HepG2 (cell line): ENCODE measurements around the gene OTOG. TPM values are rescaled to one million over a fixed set of nuclear protein-coding genes. Genes with fewer than 3 reads are reported as not detected.

ENCODE experiments used
- ATAC-seq: fragments of 200-7000 bp; cut with Tn5 transposase; 3 replicates; pipeline ENCODE4 v1.9.1; 2020; ENCODE audit warnings: mild to moderate bottlenecking, moderate library complexity
- BruUV-seq: library from RNA; stranded (reverse); fragments of 400-500 nt; replicated peaks from 2 replicates; lab custom pipeline; 2021; lab: Mats Ljungman, UMichigan
- CTCF ChIA-PET: fragments of 300-600 bp; formaldehyde crosslinking; extraction: SDS; loops from one replicate; lab custom pipeline; 2021; ENCODE audit warnings: low total read pairs, inconsistent platforms, low intra/inter-chr PET ratio; lab: Yijun Ruan, JAX
- POLR2A ChIA-PET: fragments of 350-600 bp; sonication (Branson Sonifier 250); formaldehyde crosslinking; loops from one replicate; lab custom pipeline; 2020; ENCODE audit warnings: antibody characterized with exemption, inconsistent platforms; lab: Yijun Ruan, JAX
- DNase-seq: peaks from one replicate; pipeline ENCODE4 v3.0.0-alpha.2; 2015; ENCODE audit warnings: low spot score
- FAIRE-seq: peaks from 3 replicates; lab custom pipeline; 2011; peaks lifted over from hg19 to GRCh38; lab: Jason Lieb, UNC
- H2AFZ ChIP-seq: one replicate; pipeline ENCODE4 v1.6.1; 2011; ENCODE audit warnings: low read length, inconsistent platforms
- H3K27ac ChIP-seq: fragments of 300-600 bp; 3 replicates; pipeline ENCODE4 v1.8.0; 2011; ENCODE audit warnings: mixed run types, mild to moderate bottlenecking, mixed read lengths, low read length, inconsistent platforms; ENCODE audit not compliant: insufficient read depth; ENCODE audit errors: extremely low read length
- H3K27me3 ChIP-seq, 2 experiments: fragments of 200-600 bp in 1 of 2; 2 replicates in 1 of 2; 3 replicates in 1 of 2; pipeline versions ENCODE4 v1.6.0 to v1.8.0; 2011; ENCODE audit warnings: low read length in 2 of 2, mild to moderate bottlenecking in 2 of 2, moderate library complexity in 2 of 2, inconsistent platforms in 1 of 2; ENCODE audit not compliant: insufficient read depth in 2 of 2, control insufficient read depth in 1 of 2
- H3K36me3 ChIP-seq, 2 experiments: fragments of 200-600 bp in 1 of 2; replicated peaks in 1 of 2; 2 replicates in 1 of 2; 3 replicates in 1 of 2; pipeline versions ENCODE4 v1.5.1 to v1.8.0; 2011; ENCODE audit warnings: low read length in 2 of 2, inconsistent platforms in 1 of 2; ENCODE audit not compliant: insufficient read depth in 2 of 2, control insufficient read depth in 1 of 2
- H3K4me1 ChIP-seq: 2 replicates; pipeline ENCODE4 v1.5.1; 2012; ENCODE audit warnings: low read length, inconsistent platforms; ENCODE audit not compliant: insufficient read depth
- H3K4me2 ChIP-seq: 2 replicates; pipeline ENCODE4 v1.6.0; 2011; ENCODE audit warnings: low read depth, low read length, inconsistent platforms
- H3K4me3 ChIP-seq, 3 experiments: fragments of 200-600 bp in 1 of 3; sonication (generic), shearing (Covaris generic) in 1 of 3; replicated peaks in 1 of 3; 2 replicates each; pipeline ENCODE4 v1.5.1; 2011 to 2016; ENCODE audit warnings: low read length in 3 of 3, inconsistent platforms in 2 of 3, low read depth in 2 of 3, mild to moderate bottlenecking in 2 of 3, control low read depth in 1 of 3, mixed read lengths in 1 of 3; ENCODE audit not compliant: insufficient read depth in 1 of 3
- H3K79me2 ChIP-seq: one replicate; pipeline ENCODE4 v1.6.1; 2011; ENCODE audit warnings: low read length, inconsistent platforms; ENCODE audit not compliant: insufficient read depth
- H3K9ac ChIP-seq: 2 replicates; pipeline ENCODE4 v1.6.0; 2011; ENCODE audit warnings: mild to moderate bottlenecking, low read depth, low read length, inconsistent platforms; ENCODE audit not compliant: insufficient read depth
- H3K9me3 ChIP-seq: 2 replicates; pipeline ENCODE4 v1.5.1; 2012; ENCODE audit warnings: mild to moderate bottlenecking, low read length
- H4K20me1 ChIP-seq: 2 replicates; pipeline ENCODE4 v1.6.0; 2011; ENCODE audit warnings: inconsistent platforms, mild to moderate bottlenecking, low read length, moderate library complexity; ENCODE audit not compliant: insufficient read depth
- SAP130 ChIP-seq: IDR thresholded peaks from 2 replicates; pipeline ENCODE4 v1.6.1; 2016; ENCODE audit warnings: low read depth
- ZFP1 ChIP-seq: IDR thresholded peaks from 2 replicates; pipeline ENCODE4 v1.6.1; 2016
- WGBS: methylation state at CpG from one replicate; pipeline ENCODE4 v1.1.6; 2017; ENCODE audit warnings: low lambda C conversion rate; 5-methylcytosine and 5-hydroxymethylcytosine counted together
- in situ Hi-C: cut with HindIII; loops from 2 replicates; pipeline ENCODE4 v1.10.0; 2017; ENCODE audit warnings: low pct_unique_long_range_greater_than_20kb; ENCODE audit not compliant: extremely low pct_ligation_motif_present
- intact Hi-C: fragments of 100-400 bp; cut with micrococcal nuclease; formaldehyde crosslinking; loops from one replicate; pipeline ENCODE4 v1.10.0; 2022; ENCODE audit not compliant: unreplicated experiment
- polyA plus RNA-seq, 8 experiments: library from polyadenylated mRNA; depleted of rRNA in 3 of 8; stranded (reverse) in 7 of 8; unstranded in 1 of 8; fragments of >200 nt; fragmentation: Illumina TruSeq in 4 of 8; extraction: Trizol in 4 of 8; gene quantifications; 2 replicates each; pipeline versions ENCODE4 v1.2.1 to v1.2.3, GENCODE V29; 2011 to 2016; ENCODE audit warnings: low read depth in 4 of 8, missing spikeins in 1 of 8, mixed read lengths in 1 of 8; ENCODE audit not compliant: insufficient read depth in 1 of 8
- total RNA-seq, 5 experiments: library from RNA; depleted of rRNA; stranded (reverse); fragments of >200 nt; fragmentation: Illumina TruSeq; extraction: Trizol; gene quantifications; 2 replicates each; pipeline ENCODE4 v1.2.3, GENCODE V29; 2016; ENCODE audit warnings: low read depth in 1 of 5
- TF ChIP-seq, protein P1 (sequence below): sonication (generic); formaldehyde crosslinking; IDR thresholded peaks from 2 replicates; pipeline ENCODE4 v1.5.1; 2020; ENCODE audit warnings: missing genetic modification reagents, mild to moderate bottlenecking, borderline replicate concordance

OTOG gene
- total and polyA plus RNA-seq, 2 of the 13 experiments (the other 11 are each of a cell fraction or from before 2014, with no cell fraction given) = not detected

GRCh38 chr11:17510507-17511206, 36.4 kb upstream of the OTOG start:
- no peak for DNase-seq
- Histone ChIP-seq H4K20me1 (no peaks in the 10 kb centered on the region), H3K4me3 (no peak overlapping the region), H3K4me2 (no peak overlapping the region), H2AFZ (no peak overlapping the region), H3K27me3 (peaks cover 0 to 1% of the 10 kb centered on the region in 2 experiments; a peak in 2 of 5 replicates), H3K36me3 (no peaks in the 10 kb centered on the region), H3K9me3 (no peaks in the 10 kb centered on the region)
- CTCF ChIA-PET = no interaction called here
- FAIRE-seq = no peak
- no peak for TF ChIP-seq ZFP1 (CRISPR knock-in tag)
- TF ChIP-seq, all 625 proteins: peak for 0
- no peak for ATAC-seq
- WGBS = 32% methylated on average over 4 of the region's 4 CpGs
- in situ Hi-C loops (loop anchor here (25.0 kb wide), 1 partner anchor 273 kb away; no protein-coding TSS in a partner anchor), intact Hi-C loops (no loop called here)
- no peak overlapping the region for H3K27ac ChIP-seq
- no peaks in the 10 kb centered on the region for H3K79me2 ChIP-seq
- no peaks in the 10 kb centered on the region for H3K4me1 ChIP-seq
- BruUV-seq = no TSS peak
- POLR2A ChIA-PET = no interaction called here
- H3K9ac ChIP-seq = no peak overlapping the region

DNA sequence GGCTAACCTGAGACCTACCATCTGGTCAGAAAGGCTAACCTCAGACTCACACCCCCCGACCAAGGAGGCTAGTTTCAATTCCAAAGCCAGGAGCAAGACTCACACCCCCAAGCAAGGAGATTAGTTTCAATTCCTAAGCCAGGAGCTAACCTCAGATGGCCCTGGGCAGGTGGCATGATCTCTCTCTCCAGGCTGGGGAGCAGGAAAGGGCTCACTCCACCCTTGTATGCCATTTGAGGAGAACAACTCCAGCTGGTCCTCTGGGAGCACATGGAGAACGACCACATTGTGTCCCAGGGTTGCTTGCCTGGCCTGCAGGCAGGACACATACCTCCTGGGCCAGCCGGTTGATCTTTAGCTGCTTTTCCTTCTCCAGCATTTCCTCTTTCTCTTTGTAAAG, 35.5 kb upstream of the OTOG start:
- CTCF ChIA-PET = no interaction called here
- H3K27ac ChIP-seq = no peak overlapping the region
- H2AFZ ChIP-seq = no peak overlapping the region
- FAIRE-seq = no peak
- in situ Hi-C loops = loop anchor here (25.0 kb wide), 1 partner anchor 274 kb away; no protein-coding TSS in a partner anchor
- no peak for ATAC-seq
- 22% methylated on average over 3 of the region's 3 CpGs for WGBS
- no peak for DNase-seq
- no peak overlapping the region for H3K4me2 ChIP-seq
- POLR2A ChIA-PET = no interaction called here
- H4K20me1 ChIP-seq = no peaks in the 10 kb centered on the region
- H3K79me2 ChIP-seq = no peaks in the 10 kb centered on the region
- no peaks in the 10 kb centered on the region for H3K4me1 ChIP-seq
- H3K36me3 ChIP-seq = no peaks in the 10 kb centered on the region
- H3K9ac ChIP-seq = no peak overlapping the region
- no TSS peak for BruUV-seq
- H3K9me3 ChIP-seq = no peaks in the 10 kb centered on the region
- TF ChIP-seq SAP130 = no peak
- TF ChIP-seq, protein P1, sequence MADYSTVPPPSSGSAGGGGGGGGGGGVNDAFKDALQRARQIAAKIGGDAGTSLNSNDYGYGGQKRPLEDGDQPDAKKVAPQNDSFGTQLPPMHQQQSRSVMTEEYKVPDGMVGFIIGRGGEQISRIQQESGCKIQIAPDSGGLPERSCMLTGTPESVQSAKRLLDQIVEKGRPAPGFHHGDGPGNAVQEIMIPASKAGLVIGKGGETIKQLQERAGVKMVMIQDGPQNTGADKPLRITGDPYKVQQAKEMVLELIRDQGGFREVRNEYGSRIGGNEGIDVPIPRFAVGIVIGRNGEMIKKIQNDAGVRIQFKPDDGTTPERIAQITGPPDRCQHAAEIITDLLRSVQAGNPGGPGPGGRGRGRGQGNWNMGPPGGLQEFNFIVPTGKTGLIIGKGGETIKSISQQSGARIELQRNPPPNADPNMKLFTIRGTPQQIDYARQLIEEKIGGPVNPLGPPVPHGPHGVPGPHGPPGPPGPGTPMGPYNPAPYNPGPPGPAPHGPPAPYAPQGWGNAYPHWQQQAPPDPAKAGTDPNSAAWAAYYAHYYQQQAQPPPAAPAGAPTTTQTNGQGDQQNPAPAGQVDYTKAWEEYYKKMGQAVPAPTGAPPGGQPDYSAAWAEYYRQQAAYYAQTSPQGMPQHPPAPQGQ = no peak
- no peak overlapping the region for H3K4me3 ChIP-seq
- peaks cover 0 to 1% of the 10 kb centered on the region in 2 experiments; a peak in 2 of 5 replicates for H3K27me3 ChIP-seq
- intact Hi-C loops = no loop called here
